Liver (tissue), 9 donors: ENCODE results near the gene MAP6. TPM values are rescaled to one million over a fixed set of nuclear protein-coding genes. Genes with fewer than 3 reads are reported as not detected.

Source experiments
- DNase-seq: peaks from one replicate; pipeline ENCODE4 v3.0.0-alpha.2; 2017; ENCODE audit warnings: low spot score
- H3K27ac ChIP-seq, 2 donors: one replicate each; pipeline ENCODE4 v1.7.0; 2013; ENCODE audit warnings: inconsistent platforms in 2 of 2, low read length in 2 of 2, control low read depth in 1 of 2, low read depth in 1 of 2, mild to moderate bottlenecking in 1 of 2
- H3K27me3 ChIP-seq, 4 donors: one replicate each; pipeline versions ENCODE4 v1.6.1 to v1.7.0; 2013; ENCODE audit warnings: low read length in 3 of 4, inconsistent platforms in 1 of 4, mild to moderate bottlenecking in 1 of 4, moderate library complexity in 1 of 4; ENCODE audit not compliant: control insufficient read depth in 4 of 4, insufficient read depth in 4 of 4
- H3K36me3 ChIP-seq, 4 donors: one replicate each; pipeline versions ENCODE4 v1.6.1 to v1.7.0; 2013; ENCODE audit warnings: low read length in 3 of 4, mild to moderate bottlenecking in 3 of 4, low read depth in 1 of 4, moderate library complexity in 1 of 4; ENCODE audit not compliant: control insufficient read depth in 4 of 4, insufficient read depth in 3 of 4
- H3K4me1 ChIP-seq, 4 donors: one replicate each; pipeline versions ENCODE4 v1.6.1 to v1.7.0; 2013; ENCODE audit warnings: low read length in 3 of 4, mild to moderate bottlenecking in 3 of 4, moderate library complexity in 1 of 4; ENCODE audit not compliant: control insufficient read depth in 4 of 4, insufficient read depth in 4 of 4
- H3K4me3 ChIP-seq, 3 donors: one replicate each; pipeline versions ENCODE4 v1.6.1 to v1.7.0; 2013; ENCODE audit warnings: low read length in 3 of 3, control low read depth in 1 of 3, low read depth in 1 of 3, mild to moderate bottlenecking in 1 of 3
- H3K9ac ChIP-seq, 2 donors: one replicate each; pipeline ENCODE4 v1.7.0; 2013; ENCODE audit warnings: low read length in 2 of 2, mild to moderate bottlenecking in 2 of 2, moderate library complexity in 2 of 2, control low read depth in 1 of 2, low read depth in 1 of 2
- H3K9me3 ChIP-seq, 4 donors: one replicate each; pipeline versions ENCODE4 v1.6.1 to v1.7.0; 2013; ENCODE audit warnings: low read length in 3 of 4; ENCODE audit not compliant: control insufficient read depth in 4 of 4
- EGR1 ChIP-seq, 2 donors: IDR thresholded peaks; 2 replicates each; pipeline ENCODE4 v1.6.1; 2016 to 2018; ENCODE audit warnings: antibody characterized with exemption in 2 of 2, low read depth in 2 of 2
- FOXA1 ChIP-seq: IDR thresholded peaks from 2 replicates; pipeline ENCODE4 v1.6.1; 2016; ENCODE audit warnings: antibody characterized with exemption
- FOXA2 ChIP-seq: IDR thresholded peaks from 2 replicates; pipeline ENCODE4 v1.6.1; 2016; ENCODE audit warnings: antibody characterized with exemption
- GABPA ChIP-seq, 2 donors: IDR thresholded peaks in 1 of 2; conservative IDR thresholded peaks in 1 of 2; 2 replicates each; pipeline ENCODE4 v1.6.1; 2016; ENCODE audit warnings: antibody characterized with exemption in 2 of 2, mild to moderate bottlenecking in 1 of 2, moderate library complexity in 1 of 2
- HNF4A ChIP-seq, 2 donors: conservative IDR thresholded peaks; 2 replicates each; pipeline ENCODE4 v1.6.1; 2016; ENCODE audit warnings: antibody characterized with exemption in 2 of 2, mild to moderate bottlenecking in 2 of 2
- HNF4G ChIP-seq: IDR thresholded peaks from 2 replicates; pipeline ENCODE4 v1.6.1; 2016; ENCODE audit warnings: antibody characterized with exemption
- JUND ChIP-seq, 2 donors: IDR thresholded peaks; 2 replicates each; pipeline ENCODE4 v1.6.1; 2016; ENCODE audit warnings: antibody characterized with exemption in 2 of 2
- RAD21 ChIP-seq, 2 donors: IDR thresholded peaks; 2 replicates each; pipeline ENCODE4 v1.6.1; 2016; ENCODE audit warnings: antibody characterized with exemption in 2 of 2, mild to moderate bottlenecking in 2 of 2
- RXRA ChIP-seq, 2 donors: IDR thresholded peaks; 2 replicates each; pipeline ENCODE4 v1.6.1; 2017 to 2018; ENCODE audit warnings: antibody characterized with exemption in 2 of 2, mild to moderate bottlenecking in 1 of 2
- SP1 ChIP-seq: IDR thresholded peaks from 2 replicates; pipeline ENCODE4 v1.6.1; 2018; ENCODE audit warnings: antibody characterized with exemption, mild to moderate bottlenecking
- TAF1 ChIP-seq: conservative IDR thresholded peaks from 2 replicates; pipeline ENCODE4 v1.6.1; 2016; ENCODE audit warnings: antibody characterized with exemption, mild to moderate bottlenecking
- YY1 ChIP-seq: IDR thresholded peaks from 2 replicates; pipeline ENCODE4 v1.6.1; 2016; ENCODE audit warnings: antibody characterized with exemption, mild to moderate bottlenecking
- WGBS: extraction: QIAGEN DNeasy Blood & Tissue Kit; methylation state at CpG from one replicate; pipeline ENCODE4 v1.1.7; 2013; 5-methylcytosine and 5-hydroxymethylcytosine counted together
- polyA plus RNA-seq, 2 donors: library from polyadenylated mRNA; stranded (reverse) in 1 of 2; unstranded in 1 of 2; fragments of 200-250 nt in 1 of 2; fragments of >200 nt in 1 of 2; fragmentation: Nextera tagmentation in 1 of 2; extraction: Ambion mirVana in 1 of 2; gene quantifications; one replicate each; pipeline versions ENCODE4 v1.2.1 to v1.2.3, GENCODE V29; 2013 to 2015
- total RNA-seq, 2 donors: library from RNA; depleted of rRNA; stranded (reverse); fragments of >200 nt; gene quantifications; one replicate each; pipeline ENCODE4 v1.2.3, GENCODE V29; 2014
- TF ChIP-seq, protein P1 (sequence below): fragments of 150-350 bp; IDR thresholded peaks from 2 replicates; pipeline ENCODE4 v1.5.1; 2017; ENCODE audit warnings: improper control_type of control experiment, low read depth, low read length; ENCODE audit not compliant: missing input control
- TF ChIP-seq, protein P2 (sequence below): IDR thresholded peaks from 2 replicates; pipeline ENCODE4 v1.6.1; 2016; ENCODE audit warnings: antibody characterized with exemption
- TF ChIP-seq, protein P3 (sequence below): IDR thresholded peaks from 2 replicates; pipeline ENCODE4 v1.6.1; 2016; ENCODE audit warnings: antibody characterized with exemption
- TF ChIP-seq, protein P4 (sequence below): IDR thresholded peaks from 2 replicates; pipeline ENCODE4 v1.6.1; 2016; ENCODE audit warnings: antibody characterized with exemption, mild to moderate bottlenecking
- donor health status: healthy.
- donor health status: healthy.
- donor health status: healthy.
- donor health status: healthy.
- donor health status: healthy.

MAP6 gene
- total and polyA plus RNA-seq, 4 donors = 0.22 to 0.36 (median 0.24) TPM

DNA sequence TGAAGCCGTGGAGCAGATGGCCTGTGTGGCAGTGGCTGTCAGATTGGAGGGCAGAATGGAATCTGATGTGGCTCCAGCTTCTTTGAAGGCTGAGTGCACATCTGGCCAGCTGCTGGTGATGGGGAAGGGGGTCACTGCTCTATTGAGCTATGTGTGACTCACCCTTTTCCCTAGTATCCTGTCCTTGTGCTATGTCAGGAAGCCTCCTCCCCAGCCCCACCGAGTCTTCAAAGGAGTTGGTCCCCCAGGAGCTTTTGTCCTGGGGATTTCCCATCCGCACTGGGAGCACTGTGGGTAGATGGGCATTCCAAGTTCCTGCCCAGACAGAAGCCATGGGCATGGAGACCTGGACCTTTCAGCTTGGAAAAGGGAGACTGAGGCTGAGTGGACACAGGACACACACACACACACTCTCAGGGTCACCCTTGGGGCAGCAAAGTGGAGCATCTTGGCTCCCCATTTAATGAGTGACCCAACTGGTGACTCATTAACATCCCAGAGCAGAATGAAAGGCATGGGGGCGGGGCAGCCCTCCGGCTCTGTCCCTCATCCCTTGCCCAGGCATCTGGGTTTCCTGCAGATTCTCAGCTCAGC is 103.5 kb downstream of the MAP6 start:
- Histone ChIP-seq H3K27ac (peak overlapping the region; percentile 16 to 34), H3K4me3 (no peak overlapping the region), H3K9ac (no peak overlapping the region), H3K36me3 (peaks cover 12 to 38% (median 21%) of the 10 kb centered on the region in 4 donors), H3K4me1 (peaks cover 15 to 35% (median 25%) of the 10 kb centered on the region in 4 donors), H3K9me3 (no peaks in the 10 kb centered on the region), H3K27me3 (no peaks in the 10 kb centered on the region)
- TF ChIP-seq HNF4A (conservative IDR thresholded peaks at IDR 0.05) = no peak
- no peak for TF ChIP-seq HNF4G
- no peak for TF ChIP-seq FOXA2
- no peak for TF ChIP-seq TAF1
- TF ChIP-seq RXRA (IDR thresholded peaks at IDR 0.05) = peak in 1 of 2 donors; percentile 49
- peak in 1 of 2 donors; percentile 82 for TF ChIP-seq JUND (IDR thresholded peaks at IDR 0.05)
- 52% methylated on average over 5 of the region's 5 CpGs for WGBS
- no peak for DNase-seq

DNA sequence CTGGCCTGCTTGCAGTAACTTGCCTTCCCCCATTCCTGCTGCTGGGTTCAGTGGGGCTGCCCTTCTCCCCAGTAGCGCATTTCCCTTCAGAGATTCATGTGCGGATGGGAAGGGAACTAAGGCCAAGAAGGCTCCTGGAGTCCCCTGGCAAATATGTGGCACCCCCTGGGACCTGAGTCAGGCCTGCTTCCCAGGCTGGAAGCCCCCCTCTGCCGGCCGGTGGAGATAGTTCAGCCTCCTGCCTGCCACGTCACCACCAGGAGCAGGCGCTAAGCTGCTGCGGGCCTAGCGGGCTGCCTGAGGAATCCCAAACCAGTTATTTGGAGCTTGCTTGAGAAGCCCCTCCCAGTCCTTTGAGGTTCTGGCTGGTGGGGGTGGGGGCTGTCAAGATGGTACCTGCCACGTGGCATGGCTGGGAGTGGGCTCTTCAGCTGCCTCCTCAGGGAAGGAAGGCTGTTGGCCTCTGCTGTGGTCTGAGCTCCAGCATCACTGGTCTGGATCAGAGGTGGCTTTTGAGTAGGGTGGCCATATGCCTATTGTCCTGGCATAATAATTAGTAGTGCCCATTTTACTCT is 104.8 kb downstream of the MAP6 start:
- Histone ChIP-seq H3K4me3 (peak overlapping the region in 2 of 3 donors; percentile 80 to 87), H3K36me3 (peaks cover 8 to 28% (median 13%) of the 10 kb centered on the region in 4 donors), H3K9ac (peak overlapping the region; percentile 48 to 91), H3K27me3 (no peaks in the 10 kb centered on the region), H3K27ac (peak overlapping the region; percentile 89 to 98), H3K9me3 (no peaks in the 10 kb centered on the region), H3K4me1 (peaks cover 15 to 38% (median 25%) of the 10 kb centered on the region in 4 donors)
- no peak for DNase-seq
- 68% methylated on average over 9 of the region's 9 CpGs for WGBS
- no peak for TF ChIP-seq EGR1 (IDR thresholded peaks at IDR 0.05; ENCODE audit: low read depth in 2 of 2)
- TF ChIP-seq, protein P1, sequence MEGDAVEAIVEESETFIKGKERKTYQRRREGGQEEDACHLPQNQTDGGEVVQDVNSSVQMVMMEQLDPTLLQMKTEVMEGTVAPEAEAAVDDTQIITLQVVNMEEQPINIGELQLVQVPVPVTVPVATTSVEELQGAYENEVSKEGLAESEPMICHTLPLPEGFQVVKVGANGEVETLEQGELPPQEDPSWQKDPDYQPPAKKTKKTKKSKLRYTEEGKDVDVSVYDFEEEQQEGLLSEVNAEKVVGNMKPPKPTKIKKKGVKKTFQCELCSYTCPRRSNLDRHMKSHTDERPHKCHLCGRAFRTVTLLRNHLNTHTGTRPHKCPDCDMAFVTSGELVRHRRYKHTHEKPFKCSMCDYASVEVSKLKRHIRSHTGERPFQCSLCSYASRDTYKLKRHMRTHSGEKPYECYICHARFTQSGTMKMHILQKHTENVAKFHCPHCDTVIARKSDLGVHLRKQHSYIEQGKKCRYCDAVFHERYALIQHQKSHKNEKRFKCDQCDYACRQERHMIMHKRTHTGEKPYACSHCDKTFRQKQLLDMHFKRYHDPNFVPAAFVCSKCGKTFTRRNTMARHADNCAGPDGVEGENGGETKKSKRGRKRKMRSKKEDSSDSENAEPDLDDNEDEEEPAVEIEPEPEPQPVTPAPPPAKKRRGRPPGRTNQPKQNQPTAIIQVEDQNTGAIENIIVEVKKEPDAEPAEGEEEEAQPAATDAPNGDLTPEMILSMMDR = peak; percentile 18
- no peak for TF ChIP-seq GABPA (IDR thresholded peaks at IDR 0.05 in 1 of 2, conservative IDR thresholded peaks at IDR 0.05 in 1 of 2)
- TF ChIP-seq, protein P2, sequence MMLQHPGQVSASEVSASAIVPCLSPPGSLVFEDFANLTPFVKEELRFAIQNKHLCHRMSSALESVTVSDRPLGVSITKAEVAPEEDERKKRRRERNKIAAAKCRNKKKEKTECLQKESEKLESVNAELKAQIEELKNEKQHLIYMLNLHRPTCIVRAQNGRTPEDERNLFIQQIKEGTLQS = no peak
- TF ChIP-seq FOXA1 = no peak
- TF ChIP-seq, protein P3, sequence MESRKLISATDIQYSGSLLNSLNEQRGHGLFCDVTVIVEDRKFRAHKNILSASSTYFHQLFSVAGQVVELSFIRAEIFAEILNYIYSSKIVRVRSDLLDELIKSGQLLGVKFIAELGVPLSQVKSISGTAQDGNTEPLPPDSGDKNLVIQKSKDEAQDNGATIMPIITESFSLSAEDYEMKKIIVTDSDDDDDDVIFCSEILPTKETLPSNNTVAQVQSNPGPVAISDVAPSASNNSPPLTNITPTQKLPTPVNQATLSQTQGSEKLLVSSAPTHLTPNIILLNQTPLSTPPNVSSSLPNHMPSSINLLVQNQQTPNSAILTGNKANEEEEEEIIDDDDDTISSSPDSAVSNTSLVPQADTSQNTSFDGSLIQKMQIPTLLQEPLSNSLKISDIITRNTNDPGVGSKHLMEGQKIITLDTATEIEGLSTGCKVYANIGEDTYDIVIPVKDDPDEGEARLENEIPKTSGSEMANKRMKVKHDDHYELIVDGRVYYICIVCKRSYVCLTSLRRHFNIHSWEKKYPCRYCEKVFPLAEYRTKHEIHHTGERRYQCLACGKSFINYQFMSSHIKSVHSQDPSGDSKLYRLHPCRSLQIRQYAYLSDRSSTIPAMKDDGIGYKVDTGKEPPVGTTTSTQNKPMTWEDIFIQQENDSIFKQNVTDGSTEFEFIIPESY = no peak

DNA sequence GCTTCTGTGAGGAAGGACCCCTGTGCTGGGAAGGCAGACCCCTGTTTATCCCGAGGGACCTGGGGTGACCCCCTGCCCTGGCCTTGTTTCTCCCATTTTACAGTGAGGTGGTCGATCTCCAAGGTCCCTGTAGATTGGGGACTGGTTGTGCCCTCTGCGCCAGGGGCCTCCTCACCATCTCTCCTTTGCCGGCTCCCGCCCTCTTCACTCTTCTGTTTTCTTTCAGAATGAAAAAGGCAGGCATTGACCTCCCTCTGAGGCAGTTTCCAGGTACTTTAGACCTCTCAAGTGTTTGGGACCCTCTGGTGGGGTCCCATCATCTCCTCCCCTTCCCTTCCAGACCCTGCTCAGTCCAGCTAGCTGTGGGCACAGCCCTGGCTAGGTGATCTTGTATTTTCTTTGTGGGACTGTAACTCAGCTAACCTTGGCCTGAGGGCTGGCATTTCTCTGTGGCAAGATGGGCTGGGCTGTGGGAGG is 105.3 kb downstream of the MAP6 start:
- DNase-seq = no peak
- Histone ChIP-seq H3K4me3 (peak overlapping the region; percentile 57 to 87 (median 80)), H3K9me3 (no peaks in the 10 kb centered on the region), H3K27ac (peak overlapping the region; percentile 89 to 98), H3K4me1 (peaks cover 15 to 38% (median 25%) of the 10 kb centered on the region in 4 donors), H3K9ac (peak overlapping the region; percentile 48 to 91), H3K27me3 (no peaks in the 10 kb centered on the region), H3K36me3 (peaks cover 3 to 23% (median 8%) of the 10 kb centered on the region in 4 donors)
- TF ChIP-seq EGR1 (IDR thresholded peaks at IDR 0.05; ENCODE audit: low read depth in 2 of 2) (no peak), RXRA (IDR thresholded peaks at IDR 0.05) (no peak), YY1 (no peak), HNF4G (no peak), TAF1 (no peak), FOXA1 (no peak), JUND (IDR thresholded peaks at IDR 0.05) (no peak), HNF4A (conservative IDR thresholded peaks at IDR 0.05) (no peak), SP1 (no peak), RAD21 (IDR thresholded peaks at IDR 0.05) (no peak), FOXA2 (no peak)
- TF ChIP-seq, protein P4, sequence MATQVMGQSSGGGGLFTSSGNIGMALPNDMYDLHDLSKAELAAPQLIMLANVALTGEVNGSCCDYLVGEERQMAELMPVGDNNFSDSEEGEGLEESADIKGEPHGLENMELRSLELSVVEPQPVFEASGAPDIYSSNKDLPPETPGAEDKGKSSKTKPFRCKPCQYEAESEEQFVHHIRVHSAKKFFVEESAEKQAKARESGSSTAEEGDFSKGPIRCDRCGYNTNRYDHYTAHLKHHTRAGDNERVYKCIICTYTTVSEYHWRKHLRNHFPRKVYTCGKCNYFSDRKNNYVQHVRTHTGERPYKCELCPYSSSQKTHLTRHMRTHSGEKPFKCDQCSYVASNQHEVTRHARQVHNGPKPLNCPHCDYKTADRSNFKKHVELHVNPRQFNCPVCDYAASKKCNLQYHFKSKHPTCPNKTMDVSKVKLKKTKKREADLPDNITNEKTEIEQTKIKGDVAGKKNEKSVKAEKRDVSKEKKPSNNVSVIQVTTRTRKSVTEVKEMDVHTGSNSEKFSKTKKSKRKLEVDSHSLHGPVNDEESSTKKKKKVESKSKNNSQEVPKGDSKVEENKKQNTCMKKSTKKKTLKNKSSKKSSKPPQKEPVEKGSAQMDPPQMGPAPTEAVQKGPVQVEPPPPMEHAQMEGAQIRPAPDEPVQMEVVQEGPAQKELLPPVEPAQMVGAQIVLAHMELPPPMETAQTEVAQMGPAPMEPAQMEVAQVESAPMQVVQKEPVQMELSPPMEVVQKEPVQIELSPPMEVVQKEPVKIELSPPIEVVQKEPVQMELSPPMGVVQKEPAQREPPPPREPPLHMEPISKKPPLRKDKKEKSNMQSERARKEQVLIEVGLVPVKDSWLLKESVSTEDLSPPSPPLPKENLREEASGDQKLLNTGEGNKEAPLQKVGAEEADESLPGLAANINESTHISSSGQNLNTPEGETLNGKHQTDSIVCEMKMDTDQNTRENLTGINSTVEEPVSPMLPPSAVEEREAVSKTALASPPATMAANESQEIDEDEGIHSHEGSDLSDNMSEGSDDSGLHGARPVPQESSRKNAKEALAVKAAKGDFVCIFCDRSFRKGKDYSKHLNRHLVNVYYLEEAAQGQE = no peak
- TF ChIP-seq, protein P2 = no peak
- WGBS = 51% methylated on average over 5 of the region's 5 CpGs
